GM18858 (cell line): ENCODE measurements around the gene MAP3K6.

Source experiments
- ATAC-seq: cut with Tn5 transposase; IDR thresholded peaks from one replicate; pipeline ENCODE4 v1.9.1; 2021; ENCODE audit not compliant: unreplicated experiment

Gene MAP3K6

GRCh38 chr1:27379564-27380122 is 12.9 kb upstream of the MAP3K6 start:
- no peak for ATAC-seq

GRCh38 chr1:27377760-27378495 is 11.2 kb upstream of the MAP3K6 start:
- no peak for ATAC-seq

- no peak for ATAC-seq
Observed at GRCh38 chr1:27374362-27375086, 7.8 kb upstream of the MAP3K6 start, which contains the start of gene FCN3. Gene FCN3 (minus strand): TSS chr1:27374824. CDS start chr1:27374818, 6 bp downstream.

GRCh38 chr1:27372808-27373690 is 6.3 kb upstream of the MAP3K6 start:
- no peak for ATAC-seq

- ATAC-seq, result no peak
Observed at GRCh38 chr1:27372022-27372807, 5.5 kb upstream of the MAP3K6 start.

- ATAC-seq, result no peak
Observed at GRCh38 chr1:27368869-27369582, 2.3 kb upstream of the MAP3K6 start.

- ATAC-seq, result no peak
Observed at GRCh38 chr1:27367160-27367650, 444 bp upstream of the MAP3K6 start.

- no peak for ATAC-seq
Observed at GRCh38 chr1:27366113-27366410, 699 bp downstream of the MAP3K6 start.

GRCh38 chr1:27365372-27366112 is 1.2 kb downstream of the MAP3K6 start:
- ATAC-seq, result no peak

GRCh38 chr1:27364696-27365371 is 1.9 kb downstream of the MAP3K6 start:
- no peak for ATAC-seq

- no peak for ATAC-seq
Observed at GRCh38 chr1:27363766-27364695, 2.7 kb downstream of the MAP3K6 start.

GRCh38 chr1:27361553-27361952 is 5.2 kb downstream of the MAP3K6 start:
- no peak for ATAC-seq

GRCh38 chr1:27361044-27361402 is 5.7 kb downstream of the MAP3K6 start:
- ATAC-seq, result no peak

GRCh38 chr1:27360159-27361043 is 6.4 kb downstream of the MAP3K6 start:
- no peak for ATAC-seq

GRCh38 chr1:27359822-27360158 is 7.0 kb downstream of the MAP3K6 start:
- no peak for ATAC-seq

- no peak for ATAC-seq
Observed at GRCh38 chr1:27358928-27359313, 7.8 kb downstream of the MAP3K6 start.
